K562 (cell line): Measurements from ENCODE around the gene OTC.

Experiments used
- ADNP ChIP-seq: fragments of 200-800 bp; sonication (Bioruptor generic); IDR thresholded peaks from 2 replicates; pipeline ENCODE4 v1.6.1; 2016; ENCODE audit warnings: missing genetic modification characterization, missing compliant biosample characterization
- CEBPB ChIP-seq: fragments of 450-650 bp; IDR thresholded peaks from 2 replicates; pipeline ENCODE4 v1.6.1; 2016; ENCODE audit warnings: missing genetic modification characterization, missing compliant biosample characterization
- HCFC1 ChIP-seq: IDR thresholded peaks from 2 replicates; pipeline ENCODE4 v1.6.1; 2012; ENCODE audit warnings: low read depth, low read length, improper control_type of control experiment
- POLR2A ChIP-seq: fragments of 450-650 bp; conservative IDR thresholded peaks from 2 replicates; pipeline ENCODE4 v1.6.1; 2016
- SNIP1 ChIP-seq: fragments of 450-650 bp; IDR thresholded peaks from 2 replicates; pipeline ENCODE4 v1.7.1; 2017; ENCODE audit warnings: low read depth, mild to moderate bottlenecking
- STAG1 ChIP-seq: sonication (generic); formaldehyde crosslinking; IDR thresholded peaks from 2 replicates; pipeline ENCODE4 v1.5.0; 2020; ENCODE audit warnings: missing genetic modification reagents, borderline replicate concordance
- TF ChIP-seq, protein P1 (sequence below), 3 experiments: IDR thresholded peaks in 2 of 3; conservative IDR thresholded peaks in 1 of 3; 2 replicates each; pipeline ENCODE4 v1.5.1; 2011 to 2012; ENCODE audit warnings: low read length in 3 of 3, mild to moderate bottlenecking in 3 of 3, control low read depth in 2 of 3, improper control_type of control experiment in 1 of 3, inconsistent platforms in 1 of 3, low read depth in 1 of 3, mixed read lengths in 1 of 3, moderate library complexity in 1 of 3; ENCODE audit not compliant: insufficient read depth in 2 of 3
- TF ChIP-seq, protein P2 (sequence below): sonication (generic); formaldehyde crosslinking; IDR thresholded peaks from 2 replicates; pipeline ENCODE4 v1.8.0; 2022; ENCODE audit warnings: mild to moderate bottlenecking, missing genetic modification reagents
- TF ChIP-seq, protein P3 (sequence below): sonication (generic); formaldehyde crosslinking; IDR thresholded peaks from 2 replicates; pipeline ENCODE4 v1.8.0; 2023; ENCODE audit warnings: mild to moderate bottlenecking, missing genetic modification reagents

DNA sequence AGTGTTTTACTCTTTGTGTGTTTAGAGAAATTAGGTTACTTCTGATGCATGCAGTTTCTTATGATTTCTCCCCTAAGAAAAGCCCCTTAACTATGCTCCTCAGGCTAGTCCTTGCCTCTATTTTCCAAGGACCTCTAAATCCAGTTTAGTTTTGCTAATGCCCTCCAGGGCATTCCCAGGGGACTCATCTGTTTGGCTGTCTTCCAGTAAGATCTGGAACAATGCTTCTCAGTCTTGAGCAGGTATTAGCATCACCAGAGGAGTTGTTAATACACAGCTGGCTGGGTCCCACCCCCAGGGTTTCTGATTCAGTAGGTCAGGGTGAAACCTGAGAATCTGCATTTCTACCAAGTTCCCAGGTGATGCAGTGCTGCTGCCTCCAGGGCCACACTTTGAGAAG is 56.9 kb downstream of the OTC start:
- no peak for TF ChIP-seq ADNP
- TF ChIP-seq STAG1 (CRISPR knock-in tag): no peak
- TF ChIP-seq, protein P1, sequence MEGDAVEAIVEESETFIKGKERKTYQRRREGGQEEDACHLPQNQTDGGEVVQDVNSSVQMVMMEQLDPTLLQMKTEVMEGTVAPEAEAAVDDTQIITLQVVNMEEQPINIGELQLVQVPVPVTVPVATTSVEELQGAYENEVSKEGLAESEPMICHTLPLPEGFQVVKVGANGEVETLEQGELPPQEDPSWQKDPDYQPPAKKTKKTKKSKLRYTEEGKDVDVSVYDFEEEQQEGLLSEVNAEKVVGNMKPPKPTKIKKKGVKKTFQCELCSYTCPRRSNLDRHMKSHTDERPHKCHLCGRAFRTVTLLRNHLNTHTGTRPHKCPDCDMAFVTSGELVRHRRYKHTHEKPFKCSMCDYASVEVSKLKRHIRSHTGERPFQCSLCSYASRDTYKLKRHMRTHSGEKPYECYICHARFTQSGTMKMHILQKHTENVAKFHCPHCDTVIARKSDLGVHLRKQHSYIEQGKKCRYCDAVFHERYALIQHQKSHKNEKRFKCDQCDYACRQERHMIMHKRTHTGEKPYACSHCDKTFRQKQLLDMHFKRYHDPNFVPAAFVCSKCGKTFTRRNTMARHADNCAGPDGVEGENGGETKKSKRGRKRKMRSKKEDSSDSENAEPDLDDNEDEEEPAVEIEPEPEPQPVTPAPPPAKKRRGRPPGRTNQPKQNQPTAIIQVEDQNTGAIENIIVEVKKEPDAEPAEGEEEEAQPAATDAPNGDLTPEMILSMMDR (IDR thresholded peaks at IDR 0.05 in 2 of 3, conservative IDR thresholded peaks at IDR 0.05 in 1 of 3; ENCODE audit: insufficient read depth in 2 of 3, low read depth in 1 of 3, low read length in 3 of 3): no peak
- TF ChIP-seq SNIP1: no peak
- TF ChIP-seq, protein P2, sequence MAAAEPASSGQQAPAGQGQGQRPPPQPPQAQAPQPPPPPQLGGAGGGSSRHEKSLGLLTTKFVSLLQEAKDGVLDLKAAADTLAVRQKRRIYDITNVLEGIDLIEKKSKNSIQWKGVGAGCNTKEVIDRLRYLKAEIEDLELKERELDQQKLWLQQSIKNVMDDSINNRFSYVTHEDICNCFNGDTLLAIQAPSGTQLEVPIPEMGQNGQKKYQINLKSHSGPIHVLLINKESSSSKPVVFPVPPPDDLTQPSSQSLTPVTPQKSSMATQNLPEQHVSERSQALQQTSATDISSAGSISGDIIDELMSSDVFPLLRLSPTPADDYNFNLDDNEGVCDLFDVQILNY (CRISPR knock-in tag): no peak
- TF ChIP-seq POLR2A: no peak
- TF ChIP-seq, protein P3, sequence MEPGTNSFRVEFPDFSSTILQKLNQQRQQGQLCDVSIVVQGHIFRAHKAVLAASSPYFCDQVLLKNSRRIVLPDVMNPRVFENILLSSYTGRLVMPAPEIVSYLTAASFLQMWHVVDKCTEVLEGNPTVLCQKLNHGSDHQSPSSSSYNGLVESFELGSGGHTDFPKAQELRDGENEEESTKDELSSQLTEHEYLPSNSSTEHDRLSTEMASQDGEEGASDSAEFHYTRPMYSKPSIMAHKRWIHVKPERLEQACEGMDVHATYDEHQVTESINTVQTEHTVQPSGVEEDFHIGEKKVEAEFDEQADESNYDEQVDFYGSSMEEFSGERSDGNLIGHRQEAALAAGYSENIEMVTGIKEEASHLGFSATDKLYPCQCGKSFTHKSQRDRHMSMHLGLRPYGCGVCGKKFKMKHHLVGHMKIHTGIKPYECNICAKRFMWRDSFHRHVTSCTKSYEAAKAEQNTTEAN (CRISPR knock-in tag): no peak
- TF ChIP-seq HCFC1: no peak
- no peak for TF ChIP-seq CEBPB (tag)
